HG02870 (cell line): ENCODE results near the gene FOXK2.
A peak's percentile ranks its signal among the peaks of the same experiment; 100 is the strongest.

Source experiments
- ATAC-seq: cut with Tn5 transposase; IDR thresholded peaks from one replicate; pipeline ENCODE4 v1.9.1; 2021; ENCODE audit warnings: mild to moderate bottlenecking, moderate library complexity; ENCODE audit not compliant: unreplicated experiment

The FOXK2 gene

GRCh38 chr17:82518826-82519810, at the start of gene FOXK2:
TSS of gene FOXK2 (plus strand) at chr17:82519732. CDS start at chr17:82519889, 157 bp downstream.
- ATAC-seq = peak; percentile 87

DNA sequence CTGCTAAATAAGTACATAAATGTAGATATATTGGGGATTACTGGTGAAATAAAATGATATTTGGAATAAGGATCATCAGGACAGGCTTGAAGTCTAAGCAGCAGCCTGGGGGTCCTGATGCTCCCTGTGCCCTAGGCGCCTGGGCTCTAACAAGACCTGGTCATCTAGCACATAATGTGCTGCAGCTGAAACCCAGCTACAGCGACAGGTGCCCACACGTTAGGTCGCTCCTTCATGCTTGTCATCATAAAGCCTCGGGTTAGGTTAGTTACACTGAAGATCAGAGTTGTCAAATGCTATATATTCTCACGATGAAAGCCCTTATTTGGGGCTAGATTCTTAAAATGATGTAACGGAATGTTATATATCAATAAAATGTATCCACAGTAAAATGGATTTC, 49.5 kb upstream of the FOXK2 start:
- ATAC-seq = no peak

- no peak for ATAC-seq
Measured at GRCh38 chr17:82474223-82475010, 45.1 kb upstream of the FOXK2 start.

- ATAC-seq = no peak
Measured at GRCh38 chr17:82475458-82475857, 44.1 kb upstream of the FOXK2 start.

- ATAC-seq = no peak
Measured at GRCh38 chr17:82477934-82478333, 41.6 kb upstream of the FOXK2 start.

DNA sequence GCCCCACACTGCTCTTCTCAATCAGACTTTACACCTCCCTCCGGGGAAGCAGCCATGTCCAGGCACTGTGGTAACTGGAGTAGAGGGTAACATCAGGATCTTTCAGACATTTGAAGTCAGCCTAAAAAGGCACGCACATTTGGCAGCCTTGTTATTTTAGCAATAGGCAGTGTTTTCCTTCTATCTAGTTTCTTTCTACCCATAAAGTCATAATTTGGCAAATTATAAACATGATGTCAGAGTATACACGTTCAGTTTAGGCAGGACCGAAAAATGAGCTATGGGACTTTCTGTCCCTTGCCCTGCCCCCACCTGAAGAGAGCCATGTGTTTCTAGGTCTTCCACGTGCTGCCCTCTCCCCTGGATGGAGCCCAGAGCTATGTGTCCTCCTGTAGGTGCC, 39.9 kb upstream of the FOXK2 start:
- no peak for ATAC-seq

DNA sequence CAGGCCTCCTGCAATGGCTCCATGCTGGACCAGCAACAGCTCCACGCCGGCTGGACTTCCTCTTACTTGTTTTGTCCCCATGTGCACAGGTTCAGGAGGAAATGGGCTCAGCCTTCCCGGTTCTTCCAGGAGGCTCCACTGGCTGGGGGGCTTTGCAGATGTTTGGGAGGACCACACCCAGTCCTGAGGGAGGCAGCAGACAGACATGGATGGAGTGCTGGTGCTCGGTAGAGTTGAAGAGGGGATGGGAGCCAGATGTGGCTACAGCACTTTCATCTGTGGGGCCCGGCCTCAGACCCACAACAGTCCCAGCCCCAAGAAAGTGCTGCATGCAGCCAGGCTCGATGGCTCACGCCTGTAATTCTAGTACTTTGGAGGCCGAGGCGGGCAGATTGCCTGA, 39.2 kb upstream of the FOXK2 start:
- no peak for ATAC-seq

DNA sequence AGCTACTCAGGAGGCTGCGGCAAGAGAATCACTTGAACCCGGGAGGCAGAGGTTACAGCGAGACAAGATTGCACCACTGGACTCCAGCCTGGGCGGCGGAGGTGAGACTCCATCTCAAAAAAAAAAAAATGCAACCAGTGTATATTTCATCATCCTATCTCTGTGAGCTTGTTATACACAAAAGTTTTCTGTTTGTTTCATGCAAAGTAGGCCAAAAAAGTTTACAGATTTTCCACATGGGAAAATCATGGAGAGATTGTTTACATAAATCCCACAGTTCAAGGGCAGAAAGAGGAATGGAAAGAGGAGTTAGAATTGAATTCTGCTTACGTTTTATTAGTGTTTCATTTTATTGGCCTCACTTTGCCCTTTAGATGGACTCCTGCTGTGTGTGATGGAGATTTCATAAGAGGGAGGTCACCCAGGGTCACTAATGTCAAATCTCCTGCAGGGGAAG, 36.3 kb upstream of the FOXK2 start:
- no peak for ATAC-seq

DNA sequence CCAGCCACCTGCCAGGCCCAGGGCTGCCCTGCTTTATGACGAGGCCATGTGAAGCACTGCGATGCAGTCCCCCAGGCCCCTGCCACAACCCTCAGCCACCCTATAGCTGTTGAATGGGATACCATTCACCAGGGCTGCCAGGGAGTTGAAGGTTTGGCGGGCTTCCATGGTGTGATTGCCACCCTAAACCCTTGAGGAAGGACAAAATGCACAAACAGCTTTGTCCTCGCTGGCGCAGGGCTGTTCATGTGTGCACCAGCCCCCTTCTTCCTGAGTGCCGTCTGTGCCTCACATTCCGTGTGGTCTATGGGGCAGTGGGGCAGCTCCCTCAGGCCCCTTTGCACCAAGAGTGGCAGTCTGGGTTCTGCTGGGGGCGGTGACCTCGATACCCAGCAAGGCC, 35.7 kb upstream of the FOXK2 start:
- ATAC-seq = no peak

DNA sequence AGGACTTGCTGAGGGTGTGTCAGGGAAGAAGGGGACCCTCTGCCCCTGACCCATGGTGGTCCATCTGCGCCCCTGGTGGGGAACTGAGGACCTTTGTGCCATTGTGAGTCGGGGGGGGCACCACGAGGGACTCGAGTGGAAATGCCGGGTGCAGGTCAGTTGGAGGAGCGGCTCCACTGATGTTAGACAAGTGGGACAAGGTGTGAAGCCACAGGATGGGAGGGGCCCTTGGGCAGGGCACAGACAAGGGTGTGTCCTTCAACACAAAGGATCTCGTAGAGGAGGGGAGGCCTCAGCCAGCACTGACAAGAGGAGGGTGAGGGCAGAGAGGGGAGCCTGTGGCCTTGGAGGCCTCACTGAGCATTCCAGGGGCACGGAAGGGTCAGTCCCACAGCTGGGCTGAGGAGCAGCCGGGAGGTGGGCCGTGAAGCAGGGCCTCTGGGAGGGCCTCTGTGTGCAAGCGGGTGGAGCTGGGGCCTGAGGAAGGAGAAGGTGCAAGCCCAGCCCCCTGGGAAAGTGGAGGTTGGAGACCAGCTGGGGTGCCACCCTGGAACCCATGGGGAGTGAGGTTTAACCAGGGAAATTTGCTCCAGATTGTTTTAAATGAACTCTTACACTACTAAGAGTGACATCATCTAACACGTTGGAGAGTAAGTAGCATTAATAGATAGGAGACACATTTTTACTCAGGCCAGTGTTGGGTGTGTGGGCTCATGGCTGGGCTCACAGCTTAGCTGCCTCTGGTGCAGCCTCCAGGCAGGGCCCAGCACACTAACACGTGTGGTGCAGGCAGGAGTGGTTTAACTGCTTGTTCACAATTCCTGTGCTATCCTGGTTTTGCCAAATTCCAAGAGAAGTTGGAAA, 33.1 kb upstream of the FOXK2 start:
- no peak for ATAC-seq

DNA sequence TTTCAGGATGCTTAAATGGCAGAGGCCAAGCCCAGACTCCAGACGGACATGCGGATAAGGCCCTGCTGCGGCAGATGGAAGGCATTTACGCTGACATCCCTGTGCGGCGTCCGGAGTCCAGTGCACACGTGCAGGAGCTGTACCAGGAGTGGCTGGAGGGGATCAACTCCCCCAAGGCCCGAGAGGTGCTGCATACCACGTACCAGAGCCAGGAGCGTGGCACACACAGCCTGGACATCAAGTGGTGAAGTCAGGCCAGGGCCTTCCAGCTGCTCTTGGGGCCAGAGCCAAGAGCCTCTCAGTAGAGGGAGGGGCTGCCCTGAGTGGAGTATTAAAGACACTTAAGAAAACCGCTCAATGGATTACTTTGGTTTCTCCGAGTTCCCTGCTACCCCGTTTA, 31.6 kb upstream of the FOXK2 start:
- ATAC-seq = no peak

GRCh38 chr17:82489117-82489516, 30.4 kb upstream of the FOXK2 start:
- no peak for ATAC-seq

DNA sequence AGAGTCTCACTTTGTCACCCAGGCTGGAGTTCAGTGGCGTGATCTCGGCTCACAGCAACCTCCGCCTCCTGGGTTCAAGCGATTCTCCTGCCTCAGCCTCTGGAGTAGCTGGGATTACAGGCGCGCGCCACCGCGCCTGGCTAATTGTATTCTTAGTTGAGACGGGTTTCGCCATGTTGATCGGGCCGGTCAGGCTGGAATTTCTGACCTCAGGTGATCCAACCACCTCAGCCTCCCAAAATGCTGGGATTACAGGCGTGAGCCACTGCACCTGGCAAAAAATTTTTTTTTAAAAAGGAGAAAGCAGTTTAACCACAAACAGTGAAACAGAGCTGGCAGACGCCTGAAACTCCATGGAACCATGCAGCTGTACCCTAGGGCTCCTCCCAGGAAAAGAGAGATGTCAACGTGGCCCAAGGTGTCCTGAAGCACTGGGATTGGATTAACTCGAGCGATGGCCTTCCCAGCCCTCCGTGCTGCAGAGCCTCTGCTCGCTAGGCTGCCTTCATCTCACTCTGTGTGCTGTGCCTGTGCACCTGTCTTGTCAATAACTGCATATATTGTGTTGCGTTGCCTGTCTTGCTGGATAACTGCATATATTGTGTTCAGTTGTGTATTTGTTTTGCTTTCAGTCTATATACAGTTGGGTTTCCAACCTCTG, 29.6 kb upstream of the FOXK2 start:
- no peak for ATAC-seq

DNA sequence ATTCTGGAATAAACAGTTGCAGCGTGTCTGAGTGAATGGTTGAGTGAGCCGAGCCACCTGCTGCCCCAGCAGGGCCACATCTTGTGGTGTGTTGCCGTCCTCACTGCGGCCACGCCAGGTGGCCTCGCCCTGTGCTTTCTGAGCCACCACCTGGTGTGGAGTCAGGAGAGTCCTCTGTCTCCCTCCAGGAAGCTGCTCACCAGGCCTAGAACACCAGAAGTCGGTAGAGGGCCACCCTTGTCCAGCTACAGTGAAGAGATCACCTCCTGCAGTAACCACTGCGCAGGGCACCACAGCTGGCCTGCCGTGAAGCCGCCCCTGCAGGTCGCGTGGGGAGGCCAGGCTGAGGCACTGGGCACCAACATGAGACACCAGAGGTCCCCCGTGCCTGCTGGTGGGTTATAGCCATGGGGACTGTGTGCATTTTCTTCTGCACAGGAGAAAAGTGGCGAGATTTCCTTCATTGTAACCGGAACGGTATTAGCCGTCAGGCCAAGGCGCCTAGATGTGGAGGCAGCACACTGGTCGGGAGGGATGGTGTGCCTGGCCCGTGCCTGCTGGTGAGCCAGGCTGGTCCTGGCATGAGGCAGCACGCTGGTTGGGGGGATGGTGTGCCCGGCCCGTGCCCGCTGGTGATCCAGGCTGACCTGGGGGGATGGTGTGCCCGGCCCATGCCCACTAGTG, 28.9 kb upstream of the FOXK2 start:
- no peak for ATAC-seq

DNA sequence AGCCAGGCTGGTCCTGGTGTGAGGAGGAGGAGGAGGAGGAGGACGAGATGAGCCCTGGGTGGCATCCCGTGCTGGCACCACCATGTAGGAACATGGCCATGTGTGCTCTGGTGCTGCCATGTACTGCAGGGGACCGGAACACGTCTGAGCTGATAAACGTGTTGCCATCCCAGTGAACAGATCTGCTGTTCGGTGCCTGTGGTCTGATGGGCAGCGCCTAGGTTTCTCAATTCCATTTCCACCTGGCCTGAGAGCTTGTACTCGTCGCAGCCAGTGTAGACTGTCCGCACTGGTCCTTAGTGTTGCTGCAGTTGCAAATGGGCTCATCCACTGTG, 28.4 kb upstream of the FOXK2 start:
- ATAC-seq = no peak

- ATAC-seq = no peak
Measured at GRCh38 chr17:82491533-82491932, 28.0 kb upstream of the FOXK2 start.

GRCh38 chr17:82492643-82493225, 26.8 kb upstream of the FOXK2 start:
- no peak for ATAC-seq

DNA sequence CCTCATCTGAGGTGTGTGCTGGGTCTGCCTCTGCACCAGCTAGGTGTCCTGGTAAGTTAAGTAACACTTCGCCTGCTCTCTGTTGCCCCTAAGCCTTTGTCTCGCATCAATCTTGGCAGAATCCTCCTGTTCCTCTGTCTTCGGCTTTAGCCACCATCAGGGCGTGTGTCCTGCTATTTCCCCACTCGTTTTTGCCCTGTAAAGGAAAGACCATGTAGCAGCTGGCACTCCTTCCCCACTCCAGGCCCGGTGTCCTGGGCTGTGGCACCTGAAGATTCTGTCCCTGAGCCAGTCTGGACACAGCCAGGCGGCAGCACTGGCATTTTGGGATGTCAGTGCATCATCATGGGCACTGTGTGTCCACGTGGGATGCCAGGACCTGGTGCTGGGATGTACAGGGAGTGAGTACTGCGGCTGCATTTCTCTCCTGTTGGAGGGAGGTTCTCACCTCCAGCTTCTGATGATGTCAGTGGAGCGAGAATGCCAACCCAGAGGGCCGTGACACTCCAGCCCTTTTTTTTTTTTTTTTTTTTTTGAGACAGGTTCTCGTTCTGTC, 26.2 kb upstream of the FOXK2 start:
- no peak for ATAC-seq
